ENCODE results near the gene TMEM167A. TPM values are rescaled to one million over a fixed set of nuclear protein-coding genes. Genes with fewer than 3 reads are reported as not detected.

Gene TMEM167A
- total RNA-seq, 2 experiments from 2014 or later: 70.4 to 78.6 TPM

DNA sequence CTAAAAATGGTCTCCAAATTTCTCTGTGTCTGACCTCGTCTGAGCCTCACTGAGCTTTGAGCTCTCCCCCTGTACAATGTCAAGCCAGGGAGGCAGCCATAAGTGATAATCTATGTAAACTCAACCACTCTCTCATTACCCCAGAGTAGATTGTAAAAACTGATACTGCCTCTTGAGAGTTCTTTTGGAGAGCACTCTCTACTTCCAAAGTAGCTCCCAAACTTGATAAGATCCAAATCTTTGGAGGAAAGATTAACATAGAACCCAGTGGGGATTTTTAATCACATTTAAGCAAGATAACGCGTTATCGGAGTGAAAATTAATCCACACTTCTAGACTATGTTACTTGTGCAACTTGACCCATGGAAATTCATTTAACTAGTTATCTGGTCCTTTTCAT, 54.9 kb downstream of the TMEM167A start:
- Mint-ChIP-seq H3K27me3 (no peaks in the 10 kb centered on the region), H3K9me3 (peaks cover 3% of the 10 kb centered on the region), H3K36me3 (ENCODE audit: low read depth) (no peaks in the 10 kb centered on the region), H3K27ac (no peak overlapping the region), H3K4me3 (no peak overlapping the region), H3K4me1 (ENCODE audit: low read depth) (no peaks in the 10 kb centered on the region)
- ATAC-seq: no peak
- ChIA-PET CTCF (no interaction called here), POLR2A (no interaction called here)
- intact Hi-C loops (cut with micrococcal nuclease): no loop called here
- DNase-seq: no peak
- TF ChIP-seq CTCF (IDR thresholded peaks at IDR 0.05): no peak

- intact Hi-C loops (cut with micrococcal nuclease): no loop called here
- no peaks in the 10 kb centered on the region for H3K36me3 Mint-ChIP-seq (ENCODE audit: low read depth)
- H3K27ac Mint-ChIP-seq: no peak overlapping the region
- DNase-seq (no peak), ATAC-seq (no peak)
- TF ChIP-seq CTCF (IDR thresholded peaks at IDR 0.05): no peak
- no peaks in the 10 kb centered on the region for H3K27me3 Mint-ChIP-seq
- H3K4me1 Mint-ChIP-seq (ENCODE audit: low read depth): no peaks in the 10 kb centered on the region
- no peak overlapping the region for H3K4me3 Mint-ChIP-seq
- ChIA-PET CTCF (interaction anchor here (1.1 kb wide), 1 partner anchor 14 kb away, joined by 3 read pairs; no protein-coding TSS in a partner anchor), POLR2A (no interaction called here)
- H3K9me3 Mint-ChIP-seq: peaks cover 4% of the 10 kb centered on the region
Observed at GRCh38 chr5:83015676-83016075, 61.5 kb downstream of the TMEM167A start.

DNA sequence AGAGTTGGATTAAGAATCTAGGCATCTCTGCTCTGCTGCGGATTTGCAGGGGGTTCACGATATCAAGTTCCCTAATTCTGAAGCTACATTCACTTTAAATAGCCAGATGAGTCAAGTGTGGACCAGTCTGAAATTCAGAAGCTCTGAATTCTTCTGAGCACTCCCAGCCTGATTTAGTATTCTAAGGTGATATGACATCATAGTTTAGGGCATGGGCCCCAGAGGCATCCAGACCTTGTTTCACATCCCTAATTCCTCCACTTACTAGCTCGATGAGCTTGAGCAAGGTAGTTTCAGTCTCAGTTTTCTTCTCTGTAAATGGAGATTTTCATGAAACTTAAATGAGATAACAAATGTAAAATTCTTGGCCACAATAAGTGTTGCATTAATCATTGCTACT, 65.2 kb downstream of the TMEM167A start:
- H3K4me3 Mint-ChIP-seq: no peak overlapping the region
- TF ChIP-seq CTCF (IDR thresholded peaks at IDR 0.05): no peak
- H3K27me3 Mint-ChIP-seq: no peaks in the 10 kb centered on the region
- no peaks in the 10 kb centered on the region for H3K36me3 Mint-ChIP-seq (ENCODE audit: low read depth)
- DNase-seq (no peak), ATAC-seq (no peak)
- POLR2A ChIA-PET: no interaction called here
- H3K9me3 Mint-ChIP-seq: peaks cover 1% of the 10 kb centered on the region
- H3K27ac Mint-ChIP-seq: no peak overlapping the region
- intact Hi-C loops (cut with micrococcal nuclease): no loop called here
- no peaks in the 10 kb centered on the region for H3K4me1 Mint-ChIP-seq (ENCODE audit: low read depth)
- CTCF ChIA-PET: no interaction called here

GRCh38 chr5:83009408-83009807, 67.8 kb downstream of the TMEM167A start:
- CTCF ChIA-PET: no interaction called here
- DNase-seq (no peak), ATAC-seq (no peak)
- peaks cover 1% of the 10 kb centered on the region for H3K9me3 Mint-ChIP-seq
- no peaks in the 10 kb centered on the region for H3K27me3 Mint-ChIP-seq
- H3K4me3 Mint-ChIP-seq: no peak overlapping the region
- intact Hi-C loops (cut with micrococcal nuclease): no loop called here
- no peaks in the 10 kb centered on the region for H3K4me1 Mint-ChIP-seq (ENCODE audit: low read depth)
- TF ChIP-seq CTCF (IDR thresholded peaks at IDR 0.05): no peak
- POLR2A ChIA-PET: no interaction called here
- no peak overlapping the region for H3K27ac Mint-ChIP-seq
- no peaks in the 10 kb centered on the region for H3K36me3 Mint-ChIP-seq (ENCODE audit: low read depth)

GRCh38 chr5:83007755-83008154, 69.4 kb downstream of the TMEM167A start:
- TF ChIP-seq CTCF (IDR thresholded peaks at IDR 0.05): no peak
- DNase-seq: no peak
- Mint-ChIP-seq H3K36me3 (ENCODE audit: low read depth) (no peaks in the 10 kb centered on the region), H3K4me1 (ENCODE audit: low read depth) (no peaks in the 10 kb centered on the region), H3K4me3 (no peak overlapping the region), H3K27ac (no peak overlapping the region), H3K9me3 (peaks cover 1% of the 10 kb centered on the region), H3K27me3 (no peaks in the 10 kb centered on the region)
- ChIA-PET POLR2A (no interaction called here), CTCF (no interaction called here)
- intact Hi-C loops (cut with micrococcal nuclease): no loop called here
- no peak for ATAC-seq
